GM21723 (cell line): ENCODE data around the gene ST8SIA4.
A peak's percentile ranks its signal among the peaks of the same experiment; 100 is the strongest.

Experiments used
- ATAC-seq: cut with Tn5 transposase; IDR thresholded peaks from one replicate; pipeline ENCODE4 v1.9.1; 2021; ENCODE audit warnings: mild to moderate bottlenecking, moderate library complexity; ENCODE audit not compliant: unreplicated experiment

Gene ST8SIA4, protein sequence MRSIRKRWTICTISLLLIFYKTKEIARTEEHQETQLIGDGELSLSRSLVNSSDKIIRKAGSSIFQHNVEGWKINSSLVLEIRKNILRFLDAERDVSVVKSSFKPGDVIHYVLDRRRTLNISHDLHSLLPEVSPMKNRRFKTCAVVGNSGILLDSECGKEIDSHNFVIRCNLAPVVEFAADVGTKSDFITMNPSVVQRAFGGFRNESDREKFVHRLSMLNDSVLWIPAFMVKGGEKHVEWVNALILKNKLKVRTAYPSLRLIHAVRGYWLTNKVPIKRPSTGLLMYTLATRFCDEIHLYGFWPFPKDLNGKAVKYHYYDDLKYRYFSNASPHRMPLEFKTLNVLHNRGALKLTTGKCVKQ

DNA sequence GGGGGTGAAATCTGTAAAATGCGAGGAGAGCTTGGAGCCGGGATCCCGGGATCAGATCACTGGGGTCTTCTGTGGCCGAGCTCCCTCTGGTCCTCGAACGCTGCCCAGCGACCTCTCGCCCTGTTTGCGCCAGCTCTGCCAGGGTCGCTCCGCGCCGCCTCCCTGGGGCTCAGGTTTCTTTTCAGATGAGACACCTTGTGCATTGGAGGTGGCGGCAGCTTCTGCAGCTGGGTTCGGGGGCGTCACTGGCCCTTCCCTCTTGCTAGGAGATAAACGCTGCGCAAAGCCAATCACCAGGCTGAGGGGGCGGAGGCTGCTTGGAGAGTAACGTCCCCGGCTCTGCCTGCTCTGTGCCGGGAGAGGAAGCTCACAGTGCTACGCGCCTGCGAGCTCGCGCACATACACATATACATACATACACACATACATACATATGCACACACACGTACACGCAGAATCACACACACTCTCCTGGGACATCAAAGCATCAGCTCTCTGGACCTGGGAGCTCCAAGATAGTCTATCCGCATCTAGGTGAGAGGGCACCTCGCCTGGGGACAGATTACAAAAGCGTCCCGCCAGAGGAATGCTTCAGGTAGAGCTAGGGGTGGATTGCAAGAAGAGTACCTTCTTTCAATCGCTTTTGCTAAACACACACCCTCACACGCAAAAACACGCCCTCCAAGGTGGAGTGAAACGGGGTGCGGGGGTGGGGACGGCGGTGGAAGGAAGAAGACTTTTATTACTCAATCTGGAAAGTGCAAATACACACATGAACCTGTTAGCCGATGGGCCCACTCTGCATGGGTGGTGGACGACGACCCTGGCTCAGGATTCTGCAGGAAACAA is at the start of gene ST8SIA4:
Gene ST8SIA4 (minus strand): TSS at position 244 of the 849 bp plus-strand sequence. CDS start 327 bp downstream, outside the sequence.
- peak; percentile 73 for ATAC-seq

DNA sequence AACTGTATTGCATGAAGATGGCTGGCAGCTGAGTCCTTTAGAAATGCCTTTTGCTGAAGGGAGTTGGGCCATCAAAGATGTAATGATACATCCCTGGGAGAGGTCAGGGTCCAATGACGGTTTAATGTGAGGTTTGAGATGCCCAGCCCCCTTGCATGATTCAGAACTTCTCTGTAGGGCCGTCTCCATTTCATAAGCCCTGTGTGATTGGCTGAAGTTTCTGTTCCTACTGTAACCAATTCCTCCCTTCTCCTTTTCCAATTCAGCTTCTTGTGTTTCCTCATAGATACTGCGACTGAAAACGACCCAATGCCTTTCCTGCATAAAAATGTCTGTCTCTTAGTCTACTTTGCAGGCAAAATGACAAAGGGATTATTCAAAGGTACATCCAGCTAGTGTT is 47.9 kb upstream of the ST8SIA4 start:
- ATAC-seq = no peak

DNA sequence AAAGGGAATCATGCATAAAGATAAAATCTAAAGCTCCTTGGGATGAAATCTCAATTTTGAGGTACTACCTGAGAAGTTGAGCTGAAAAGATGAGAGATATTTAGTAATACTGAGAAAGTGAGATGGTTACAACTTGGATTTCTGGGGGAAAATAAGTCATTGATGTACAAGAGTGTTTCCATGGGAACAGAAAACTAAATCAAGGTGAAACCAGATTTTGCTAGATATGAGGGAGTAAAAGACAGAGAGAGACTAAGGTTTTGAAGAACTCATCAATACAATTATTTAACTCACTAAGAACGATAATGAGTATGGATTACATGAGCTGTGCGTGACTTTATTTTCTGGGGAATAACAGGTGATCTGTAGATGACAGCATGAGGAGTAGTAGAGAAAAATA is 10.2 kb upstream of the ST8SIA4 start:
- ATAC-seq = no peak

DNA sequence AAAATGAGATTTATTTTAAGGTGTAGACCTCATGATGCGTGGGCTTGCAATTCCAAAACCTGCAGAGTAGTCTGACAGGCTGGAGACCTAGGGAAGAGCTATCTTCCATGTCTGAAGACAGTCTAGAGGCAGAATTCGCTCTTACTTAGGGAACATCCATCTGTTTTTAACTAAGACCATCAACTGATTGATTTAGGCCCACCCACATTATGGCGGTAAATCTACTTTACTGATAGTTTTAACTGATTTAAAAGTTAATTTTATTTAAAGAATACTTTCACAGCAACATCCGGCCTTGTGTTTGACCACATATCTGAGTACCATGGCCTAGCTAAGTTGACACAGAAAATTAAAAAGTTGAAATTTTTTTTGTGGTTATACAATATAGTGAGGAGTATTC is 6.0 kb upstream of the ST8SIA4 start:
- ATAC-seq = no peak

DNA sequence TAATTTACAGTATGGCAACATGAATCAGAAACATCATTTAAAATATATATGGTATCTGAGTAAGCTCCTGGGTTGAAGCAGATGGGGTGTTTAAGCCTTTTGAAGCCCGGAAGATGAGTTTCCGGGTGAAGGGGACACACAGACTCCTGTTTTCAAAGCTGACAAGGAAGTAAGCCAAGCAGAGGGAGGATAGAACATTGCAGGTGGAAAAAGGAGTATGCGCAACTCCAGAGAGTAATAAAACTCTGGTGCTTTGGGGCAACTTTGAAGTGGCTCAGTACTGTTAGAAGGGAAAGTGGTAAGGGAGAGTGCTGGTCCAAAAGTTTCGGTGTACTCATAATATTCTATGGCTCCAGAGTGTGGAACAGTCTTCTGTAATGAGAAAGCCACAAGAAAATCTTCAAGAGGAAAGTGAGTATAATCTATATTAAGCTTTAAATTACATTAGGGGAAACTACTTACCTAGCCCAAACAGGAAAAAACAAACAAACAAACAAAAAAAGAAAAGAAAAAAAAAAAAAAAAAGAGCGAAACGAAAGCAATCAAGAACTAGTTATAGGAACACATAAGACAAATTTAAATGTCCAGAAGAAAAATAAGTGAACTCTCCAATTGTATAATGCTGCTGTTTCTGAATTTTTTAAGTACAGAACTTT is 2.3 kb upstream of the ST8SIA4 start:
- no peak for ATAC-seq

DNA sequence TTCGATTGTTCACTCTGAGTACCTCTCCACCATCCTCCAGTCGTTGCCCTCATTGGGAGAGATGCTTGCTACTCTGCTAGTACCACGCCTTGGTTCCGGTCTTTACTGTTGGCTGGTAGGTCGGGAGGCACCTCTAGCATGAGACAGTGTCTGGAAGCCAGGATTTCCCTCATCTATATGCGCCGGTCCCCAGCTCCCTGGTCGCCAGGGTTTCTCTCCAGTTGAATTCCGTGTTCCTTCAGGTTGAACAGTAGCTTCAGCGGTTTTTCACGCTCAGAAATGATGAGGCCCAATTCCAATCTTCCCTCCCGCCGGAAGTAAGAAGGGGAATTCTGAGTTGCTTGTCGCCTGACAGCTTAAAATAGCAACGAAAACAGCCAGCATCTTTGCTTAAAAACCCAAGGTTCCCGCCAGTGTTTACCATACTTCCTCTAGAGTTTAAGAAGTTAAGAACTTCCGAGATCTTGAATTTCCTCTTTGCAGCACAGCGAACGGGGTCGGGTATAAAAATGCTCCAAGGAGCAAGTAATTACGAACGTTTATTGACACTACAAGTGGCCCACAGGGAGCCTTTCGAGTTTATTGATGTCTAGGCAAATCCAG is 1.3 kb upstream of the ST8SIA4 start:
- peak; percentile 25 for ATAC-seq

DNA sequence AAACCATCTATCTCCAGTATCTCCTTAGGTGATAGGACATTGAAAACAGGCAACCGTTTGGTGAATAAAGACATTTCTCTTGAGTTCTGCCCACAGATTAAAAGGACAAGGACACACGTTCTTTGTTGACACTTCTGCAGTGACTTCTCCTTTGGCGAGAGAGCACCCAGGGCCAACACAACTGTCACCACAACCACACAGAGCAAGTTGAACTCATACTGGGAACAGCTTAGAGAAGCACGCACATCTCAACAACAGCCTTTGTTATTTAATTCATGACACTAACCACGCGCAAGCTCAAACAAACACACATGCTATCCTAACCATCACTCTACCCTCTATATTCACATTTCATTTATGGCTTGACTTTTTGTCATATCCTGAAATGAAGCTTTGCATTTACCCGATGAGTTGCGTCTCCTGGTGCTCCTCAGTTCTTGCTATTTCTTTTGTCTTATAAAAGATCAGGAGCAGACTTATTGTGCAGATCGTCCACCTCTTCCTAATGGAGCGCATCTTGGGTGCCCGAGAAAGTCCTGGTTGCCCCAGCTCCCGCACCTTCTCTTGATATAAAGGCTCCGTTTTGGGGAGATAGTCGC is 543 bp downstream of the ST8SIA4 start:
- ATAC-seq = no peak

DNA sequence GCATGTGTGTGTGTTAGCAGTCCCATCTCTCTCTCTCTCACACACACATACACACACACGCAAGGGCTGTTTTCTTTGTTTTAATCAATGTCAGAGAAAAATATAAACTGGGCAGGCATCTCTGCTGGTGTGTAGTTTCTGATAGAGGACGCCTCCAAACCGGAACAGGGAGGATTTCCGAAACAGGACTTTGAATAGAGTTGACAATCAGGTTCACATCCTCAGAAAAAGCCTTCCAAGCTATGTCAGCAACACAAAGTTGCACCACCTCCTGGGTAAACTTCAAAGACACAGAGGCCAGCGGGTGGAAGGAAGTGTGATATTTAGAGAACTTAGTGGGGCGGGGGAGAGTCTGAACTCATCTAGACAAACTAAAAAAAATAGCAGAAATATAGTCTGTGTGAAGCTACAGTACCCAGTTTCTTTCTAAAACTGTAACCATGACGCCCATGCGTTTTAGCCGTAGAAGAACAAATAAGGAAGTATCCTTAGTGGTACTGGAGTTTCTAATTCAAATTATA is 1.2 kb downstream of the ST8SIA4 start:
- ATAC-seq = peak; percentile 4

DNA sequence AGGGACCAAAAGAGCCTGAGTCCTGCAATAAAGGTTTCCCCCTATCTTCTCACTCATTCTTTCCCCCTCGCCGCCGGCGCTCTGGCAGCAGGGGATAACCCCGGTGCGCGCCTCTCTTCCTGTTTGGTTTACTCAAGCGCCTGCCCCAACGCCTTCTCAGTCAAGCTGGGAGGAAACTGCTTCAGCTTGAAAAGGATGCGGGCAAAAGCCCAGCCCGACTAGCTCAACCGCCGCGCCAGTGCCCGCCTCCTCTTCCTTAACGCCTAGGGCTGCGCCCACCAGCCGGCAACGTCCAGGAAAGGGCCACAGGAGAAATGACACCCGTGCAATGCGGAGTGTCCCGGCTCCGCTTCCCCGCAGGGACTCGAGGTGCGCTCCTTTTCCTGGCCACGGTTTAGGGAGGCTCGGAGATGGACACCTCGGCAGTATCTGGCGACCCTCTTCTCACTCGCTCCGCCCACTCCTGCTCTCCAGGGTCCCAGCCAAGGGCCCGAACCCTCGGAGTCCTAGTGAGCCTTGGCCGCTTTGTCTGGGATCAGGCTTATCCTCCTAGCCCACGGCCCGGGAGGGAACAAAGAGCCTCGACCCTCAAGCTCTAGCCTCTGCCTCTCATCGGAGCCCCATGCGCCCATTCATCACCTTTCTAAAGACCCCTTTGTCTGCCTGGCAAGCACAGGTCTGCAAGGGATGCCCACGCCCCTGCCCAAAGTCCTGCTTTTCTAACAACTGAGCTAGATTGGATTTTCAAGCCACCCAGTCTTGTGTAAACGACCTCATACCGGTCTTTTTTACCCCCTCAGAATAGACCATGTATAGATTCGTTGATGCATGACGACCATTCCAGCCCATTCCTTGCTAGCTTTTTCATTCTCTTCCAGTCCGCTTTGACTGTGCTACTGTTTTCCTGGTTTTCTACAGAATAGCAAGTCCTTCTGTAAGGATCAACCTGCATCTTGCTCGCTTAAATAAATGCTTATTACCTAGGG is 2.0 kb downstream of the ST8SIA4 start:
- peak; percentile 42 for ATAC-seq

DNA sequence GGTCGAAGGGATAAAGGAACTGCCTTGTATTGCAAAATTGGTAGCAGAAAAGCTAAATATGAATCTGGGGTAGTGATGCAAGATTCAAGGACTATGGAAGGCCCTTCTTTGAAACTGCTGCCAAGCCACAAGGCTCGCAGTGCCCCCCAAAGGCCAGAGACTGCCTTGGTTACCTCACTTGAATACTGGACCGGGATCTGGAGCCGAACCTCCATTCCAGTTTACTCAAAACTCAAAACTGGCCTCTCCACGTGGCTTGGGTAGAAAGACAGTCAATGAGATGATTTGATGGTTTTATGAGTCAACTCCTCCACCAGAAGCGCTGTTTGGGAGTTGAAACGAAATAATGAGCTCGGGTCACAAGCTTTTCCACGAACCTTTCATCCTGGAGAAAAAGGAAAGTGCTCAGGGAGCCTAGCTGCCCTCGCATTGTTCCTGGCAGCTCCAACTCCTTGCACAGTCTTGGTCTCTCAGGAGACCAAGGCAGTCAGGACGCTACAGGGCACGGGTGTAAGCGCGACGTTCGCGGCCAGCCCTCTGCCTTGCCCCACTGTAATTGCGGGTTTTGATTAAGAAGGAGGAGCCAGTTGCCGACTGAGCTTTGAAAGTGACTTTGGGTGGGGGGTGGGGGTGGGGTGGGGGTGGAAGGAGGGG is 2.8 kb downstream of the ST8SIA4 start:
- ATAC-seq = no peak

DNA sequence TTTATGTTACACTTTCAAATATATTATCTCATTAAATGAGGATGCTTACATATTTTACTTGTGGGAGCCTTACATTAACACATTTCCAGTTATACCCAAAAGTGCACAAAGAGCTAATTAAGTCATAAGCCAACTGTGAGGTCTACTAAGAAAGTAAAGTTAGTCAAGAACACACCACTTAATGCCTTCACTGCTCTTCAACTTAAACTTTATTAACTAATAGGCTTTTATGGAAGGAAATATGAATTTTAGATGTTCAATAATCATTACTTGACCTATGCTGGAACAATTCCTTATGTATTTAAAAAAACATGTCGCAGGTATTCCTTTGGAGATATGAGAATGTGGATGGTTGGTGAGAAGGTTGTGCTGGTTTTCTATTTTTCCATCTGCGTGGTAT is 3.4 kb downstream of the ST8SIA4 start:
- ATAC-seq = no peak

DNA sequence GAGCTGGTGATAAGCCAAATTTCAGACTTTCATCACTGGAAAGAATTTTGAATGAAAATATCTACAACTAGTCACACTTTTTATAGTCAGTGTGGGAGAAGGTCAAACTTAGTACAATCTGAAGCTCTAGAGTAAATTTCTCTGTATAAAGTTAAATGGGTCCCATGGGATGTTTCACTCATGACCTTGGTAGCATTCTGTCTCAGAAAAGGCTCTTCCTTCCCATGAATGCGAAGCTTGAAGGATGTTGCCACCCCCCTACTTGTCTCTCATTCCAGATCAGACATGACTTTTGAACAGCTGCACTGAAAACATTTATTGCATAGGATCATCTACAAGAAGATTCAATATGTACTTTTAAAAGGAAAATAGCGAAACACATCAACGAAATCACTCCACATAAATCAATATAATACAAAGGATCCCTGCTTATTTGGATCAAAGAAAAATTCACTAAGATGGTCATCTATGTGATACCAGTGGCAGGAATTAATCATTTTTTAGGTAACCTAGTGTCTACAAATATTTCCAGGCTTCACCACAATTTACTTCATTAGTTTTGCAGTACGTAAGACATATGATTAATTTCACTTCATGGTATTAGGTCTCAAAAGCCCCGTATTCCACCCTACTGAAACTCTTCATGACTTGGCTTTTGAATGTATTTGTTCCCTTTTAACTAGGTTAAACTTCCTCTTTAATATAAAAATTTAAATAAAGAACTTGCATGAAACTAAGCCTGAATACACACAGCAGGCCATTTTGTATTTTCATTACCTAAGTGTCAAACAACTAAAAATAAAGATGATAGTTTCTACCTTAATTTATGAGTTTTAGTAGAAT is 4.4 kb downstream of the ST8SIA4 start:
- no peak for ATAC-seq

DNA sequence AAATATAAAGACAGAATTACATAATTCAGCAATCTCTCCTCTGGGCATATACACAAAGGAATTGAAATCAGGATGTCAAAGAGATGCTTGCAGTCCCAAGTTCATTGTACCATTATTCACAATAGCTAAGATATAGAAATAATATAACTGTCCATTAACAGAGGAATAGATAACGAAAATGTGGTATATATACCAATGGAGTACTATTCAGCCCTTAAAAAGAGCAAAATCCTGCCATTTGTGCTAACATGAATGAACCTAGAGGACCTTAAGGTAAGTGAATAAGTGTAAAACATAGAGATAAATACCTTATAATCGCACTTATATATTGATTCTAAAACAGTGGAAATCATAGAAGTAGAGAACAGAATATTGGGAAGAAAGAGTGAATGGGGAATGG is 7.0 kb downstream of the ST8SIA4 start:
- no peak for ATAC-seq

DNA sequence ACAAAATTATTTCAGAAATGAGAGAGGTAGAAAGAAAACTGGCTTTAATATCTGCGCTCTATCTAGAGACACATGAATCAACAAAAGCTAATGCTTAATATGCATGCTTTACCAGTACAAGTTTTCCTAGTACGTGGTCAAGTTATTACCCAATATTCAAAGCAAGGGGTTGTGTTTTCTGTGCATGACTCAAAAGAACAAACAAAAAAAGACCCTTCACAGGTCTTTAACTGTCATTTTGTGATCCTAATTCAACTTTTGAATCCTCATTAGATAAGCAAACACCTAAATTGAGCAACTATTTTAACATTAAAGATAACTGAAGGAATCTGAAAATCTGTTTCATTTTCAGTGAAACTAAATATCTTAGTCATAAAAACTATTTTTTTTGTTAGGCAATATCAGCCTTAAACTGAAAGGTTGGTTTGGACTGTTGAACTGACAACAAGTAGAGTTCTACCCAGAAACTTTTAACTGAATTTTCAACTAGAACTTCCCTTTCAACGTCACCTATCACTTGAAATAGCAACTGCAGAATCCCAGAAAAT is 12.5 kb downstream of the ST8SIA4 start:
- peak; percentile 74 for ATAC-seq

DNA sequence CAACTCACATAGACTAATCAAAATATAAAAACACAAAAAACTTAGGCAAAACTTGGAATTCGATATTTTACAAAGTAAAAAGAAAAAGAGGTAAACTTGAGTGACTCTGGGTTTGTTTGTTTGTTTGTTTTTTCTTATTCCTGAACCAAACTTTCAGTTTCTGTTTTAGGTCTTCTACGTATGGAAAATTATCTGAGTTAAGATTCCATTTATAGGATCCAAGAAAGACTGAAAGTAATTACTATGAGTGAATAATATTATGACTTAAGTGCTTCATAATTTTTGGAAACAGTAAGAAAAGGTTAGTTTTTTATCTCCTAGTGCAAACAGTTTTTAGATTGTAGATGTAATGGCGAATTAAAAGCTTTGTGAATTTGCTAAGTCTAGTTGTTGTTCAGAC is 13.2 kb downstream of the ST8SIA4 start:
- no peak for ATAC-seq

DNA sequence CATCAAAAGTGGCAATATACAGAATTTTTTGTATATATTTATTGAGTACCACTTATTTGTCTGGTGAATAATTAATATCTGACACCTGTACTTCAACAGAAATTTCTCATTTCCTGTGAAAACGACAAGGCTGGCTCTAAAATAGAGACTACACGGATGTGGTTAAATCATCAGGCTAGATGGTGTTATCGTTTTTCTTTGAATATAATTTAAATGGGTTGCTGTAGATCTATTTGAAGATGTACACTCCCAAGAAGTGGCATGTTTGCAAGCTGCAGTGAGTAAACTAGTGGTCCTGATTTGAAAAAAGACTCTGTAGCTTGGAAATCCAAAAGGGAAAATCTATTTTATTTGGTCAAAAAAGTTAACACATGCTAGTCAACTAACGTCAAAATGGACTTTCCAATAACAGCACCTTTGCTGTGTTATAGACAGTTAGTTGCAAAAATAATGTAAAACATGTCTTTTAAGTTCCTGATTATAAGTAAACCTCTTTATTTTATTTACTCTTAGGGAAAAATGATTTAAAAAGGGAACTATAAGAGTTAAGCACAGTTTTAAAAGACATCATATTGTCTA is 13.8 kb downstream of the ST8SIA4 start:
- ATAC-seq = peak; percentile 57

DNA sequence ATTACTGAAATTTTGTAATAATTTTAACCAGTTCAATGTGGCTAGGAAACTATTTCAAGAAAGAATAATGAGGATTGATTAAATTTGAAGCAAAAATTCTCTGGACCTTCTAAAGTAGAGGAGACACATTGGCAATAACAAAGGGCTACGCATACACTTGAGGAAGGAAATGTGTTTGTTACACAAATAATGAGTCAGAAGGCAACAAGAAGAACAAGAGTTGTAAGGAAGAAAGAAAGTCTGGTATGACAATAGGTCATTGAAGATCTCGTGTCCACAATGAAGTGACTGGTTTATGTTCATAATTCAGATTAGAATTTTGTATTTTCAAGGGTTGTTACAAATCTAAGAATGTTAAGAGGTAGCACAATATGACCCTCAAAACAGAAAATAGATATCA is 25.8 kb downstream of the ST8SIA4 start:
- no peak for ATAC-seq
